Transverse colon (tissue), 4 donors: Measurements from ENCODE around the gene KCNE4.

Experiments used
- POLR2A ChIP-seq: fragments of 450-650 bp; IDR thresholded peaks from one replicate; pipeline ENCODE4 v1.6.1; 2016; ENCODE audit warnings: antibody characterized with exemption, mild to moderate bottlenecking, moderate library complexity
- POLR2AphosphoS5 ChIP-seq, 3 donors: sonication (generic); formaldehyde crosslinking; IDR thresholded peaks; one replicate each; pipeline ENCODE4 v1.6.1; 2016; ENCODE audit warnings: antibody characterized with exemption in 3 of 3
- TF ChIP-seq, protein P1 (sequence below), 5 experiments: fragments of 200-600 bp in 3 of 5; fragments of 450-650 bp in 2 of 5; sonication (generic) in 3 of 5; IDR thresholded peaks; 1 replicate in 2 of 5; 2 replicates in 3 of 5; pipeline ENCODE4 v1.5.1; 2016 to 2017; ENCODE audit warnings: antibody characterized with exemption in 5 of 5, inconsistent platforms in 3 of 5, mild to moderate bottlenecking in 2 of 5, moderate library complexity in 1 of 5

DNA sequence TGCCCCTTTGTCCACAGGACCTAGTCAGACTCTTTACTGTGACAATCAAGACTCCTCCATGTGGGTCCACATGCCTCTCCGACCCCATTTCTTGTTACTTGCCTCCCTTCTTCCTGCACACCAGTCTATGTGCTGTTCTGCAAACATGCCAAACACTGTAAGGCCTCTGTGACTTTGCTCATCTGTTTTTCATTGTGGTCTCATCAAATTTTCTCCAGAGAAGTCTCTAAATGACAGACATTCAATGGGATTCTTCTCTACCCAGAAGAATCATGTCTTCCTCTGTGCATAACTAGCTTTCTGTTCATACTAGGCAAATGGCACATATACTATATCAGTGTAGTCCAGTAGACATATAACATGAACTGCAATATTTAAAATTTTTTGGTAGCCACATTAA lies 43.0 kb upstream of the KCNE4 start:
- TF ChIP-seq POLR2A (no peak), POLR2AphosphoS5 (IDR thresholded peaks at IDR 0.05) (no peak)
- TF ChIP-seq, protein P1, sequence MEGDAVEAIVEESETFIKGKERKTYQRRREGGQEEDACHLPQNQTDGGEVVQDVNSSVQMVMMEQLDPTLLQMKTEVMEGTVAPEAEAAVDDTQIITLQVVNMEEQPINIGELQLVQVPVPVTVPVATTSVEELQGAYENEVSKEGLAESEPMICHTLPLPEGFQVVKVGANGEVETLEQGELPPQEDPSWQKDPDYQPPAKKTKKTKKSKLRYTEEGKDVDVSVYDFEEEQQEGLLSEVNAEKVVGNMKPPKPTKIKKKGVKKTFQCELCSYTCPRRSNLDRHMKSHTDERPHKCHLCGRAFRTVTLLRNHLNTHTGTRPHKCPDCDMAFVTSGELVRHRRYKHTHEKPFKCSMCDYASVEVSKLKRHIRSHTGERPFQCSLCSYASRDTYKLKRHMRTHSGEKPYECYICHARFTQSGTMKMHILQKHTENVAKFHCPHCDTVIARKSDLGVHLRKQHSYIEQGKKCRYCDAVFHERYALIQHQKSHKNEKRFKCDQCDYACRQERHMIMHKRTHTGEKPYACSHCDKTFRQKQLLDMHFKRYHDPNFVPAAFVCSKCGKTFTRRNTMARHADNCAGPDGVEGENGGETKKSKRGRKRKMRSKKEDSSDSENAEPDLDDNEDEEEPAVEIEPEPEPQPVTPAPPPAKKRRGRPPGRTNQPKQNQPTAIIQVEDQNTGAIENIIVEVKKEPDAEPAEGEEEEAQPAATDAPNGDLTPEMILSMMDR (IDR thresholded peaks at IDR 0.05) = no peak
